ENCODE measurements around the gene CFAP61. TPM values are rescaled to one million over a fixed set of nuclear protein-coding genes. Genes with fewer than 3 reads are reported as not detected.
"Not testable (repeated sequence)": the region's sequence is repeated elsewhere in the genome, so short reads cannot be mapped to it uniquely, and the experiment has no call there.

The CFAP61 gene
- total RNA-seq, 1 donor from 2014 or later, result not detected

DNA sequence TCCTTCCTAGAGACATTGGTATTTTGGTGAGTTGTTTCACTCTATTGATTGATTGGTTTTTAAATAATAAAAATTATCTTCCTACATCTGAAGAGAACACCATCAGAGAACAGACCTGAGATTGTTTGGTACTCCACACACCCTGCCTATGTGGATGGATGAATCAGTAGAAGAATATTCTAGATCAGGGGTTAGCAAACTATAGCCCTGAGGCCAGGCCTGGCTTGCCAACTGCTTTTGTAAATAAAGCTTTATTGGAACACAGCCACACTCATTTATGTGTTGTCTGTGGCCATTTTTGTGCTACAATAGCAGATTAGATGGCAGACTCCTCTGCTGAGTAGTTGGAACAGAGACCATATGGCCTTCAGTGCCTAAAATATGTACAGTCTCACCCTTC lies 176.0 kb downstream of the CFAP61 start:
- DNase-seq (ENCODE audit: low spot score), result no peak
- no peak for ATAC-seq

- no peak for DNase-seq (ENCODE audit: low spot score)
- ATAC-seq, result no peak
These were observed 177.3 kb downstream of the CFAP61 start for GRCh38 chr20:20229595-20229994.

DNA sequence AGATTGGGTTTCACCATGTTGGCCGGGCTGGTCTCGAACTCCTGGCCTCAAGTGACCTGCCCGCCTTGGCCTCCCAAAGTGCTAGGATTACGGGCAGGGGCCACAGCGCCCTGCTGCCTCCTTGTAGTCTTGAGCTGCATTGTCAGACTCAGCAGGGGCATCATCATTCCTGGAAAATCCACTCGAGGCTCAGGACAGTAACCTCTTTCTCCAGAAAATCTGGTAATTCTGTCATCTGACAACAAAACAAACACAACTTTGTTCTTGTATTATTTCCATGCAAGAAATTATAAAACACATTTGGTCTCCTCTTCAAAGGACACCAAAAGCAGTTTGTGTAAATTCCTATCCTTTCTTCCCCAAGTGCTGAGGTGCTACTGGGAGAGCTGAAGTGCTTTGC lies 178.4 kb downstream of the CFAP61 start:
- ATAC-seq (no peak), DNase-seq (ENCODE audit: low spot score) (no peak)

GRCh38 chr20:20231528-20232298 lies 179.4 kb downstream of the CFAP61 start:
- DNase-seq (ENCODE audit: low spot score), result no peak
- ATAC-seq, result no peak

GRCh38 chr20:20233041-20233514 lies 180.7 kb downstream of the CFAP61 start:
- DNase-seq (ENCODE audit: low spot score), result no peak
- no peak for ATAC-seq

DNA sequence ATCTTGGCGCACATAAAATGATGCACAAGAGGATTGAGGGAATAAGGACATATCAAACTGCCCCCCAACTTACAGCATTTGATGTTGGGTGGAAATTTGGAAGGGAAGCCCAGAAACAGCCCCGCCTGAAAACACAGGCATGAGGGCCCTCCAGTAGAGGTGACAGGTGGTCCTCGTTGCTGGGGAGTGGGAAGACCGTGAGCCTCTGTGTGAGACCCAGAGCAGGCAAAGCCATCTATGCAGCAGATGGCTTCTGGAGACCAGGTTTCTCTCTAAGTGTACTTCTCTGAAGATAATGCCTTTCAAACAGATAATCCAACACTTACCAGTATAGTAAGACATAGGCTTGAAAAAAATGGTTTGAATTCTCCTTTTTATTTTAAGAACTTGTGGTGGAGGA lies 183.3 kb downstream of the CFAP61 start:
- no peak for ATAC-seq
- no peak for DNase-seq (ENCODE audit: low spot score)

DNA sequence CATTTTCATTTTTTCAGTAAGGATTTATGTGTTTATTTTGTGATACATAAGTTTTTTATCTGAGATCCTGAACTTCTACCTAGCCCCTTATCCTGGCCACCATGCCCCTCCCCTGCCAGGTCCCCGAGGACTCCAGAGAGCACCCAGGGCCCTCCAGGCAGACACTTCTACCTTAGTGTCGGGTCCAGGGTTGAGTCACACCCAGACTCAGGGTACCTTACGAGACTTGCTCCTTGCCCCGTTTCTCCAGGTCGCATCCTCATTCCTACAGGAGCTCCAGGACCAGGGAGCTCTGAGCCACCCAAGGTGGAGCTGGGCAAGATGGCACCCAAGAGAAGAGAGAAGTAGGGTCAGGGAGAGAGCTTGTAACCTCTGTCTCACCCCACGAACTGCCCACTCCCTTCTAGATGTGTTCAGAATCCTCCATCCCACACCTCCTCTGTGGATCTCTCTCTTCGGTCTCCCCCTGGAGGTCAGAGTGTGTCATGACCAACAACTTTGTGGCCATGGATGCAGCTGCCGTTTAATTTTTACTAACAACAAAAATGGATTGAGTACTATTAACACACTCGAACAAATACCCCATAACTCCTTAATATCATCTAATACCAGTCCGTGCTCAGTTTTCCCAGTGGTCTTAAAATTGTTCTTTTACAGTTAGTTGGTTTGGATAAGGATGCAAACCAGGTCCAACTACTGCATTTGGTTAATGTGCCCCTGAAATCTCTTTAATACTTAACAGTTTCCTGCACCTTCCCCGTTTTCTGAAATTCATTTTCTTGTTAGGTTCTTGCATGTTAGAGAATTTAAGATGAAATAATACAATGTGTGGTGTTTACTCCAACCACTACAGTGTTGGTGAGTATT lies 185.0 kb downstream of the CFAP61 start:
- DNase-seq (ENCODE audit: low spot score), result no peak
- peak; percentile 91 for ATAC-seq

GRCh38 chr20:20241976-20242375 lies 189.6 kb downstream of the CFAP61 start:
- no peak for DNase-seq (ENCODE audit: low spot score)
- no peak for ATAC-seq

- not testable (repeated sequence) for DNase-seq (ENCODE audit: low spot score); ATAC-seq
These were observed 192.1 kb downstream of the CFAP61 start for GRCh38 chr20:20244384-20244783.

DNA sequence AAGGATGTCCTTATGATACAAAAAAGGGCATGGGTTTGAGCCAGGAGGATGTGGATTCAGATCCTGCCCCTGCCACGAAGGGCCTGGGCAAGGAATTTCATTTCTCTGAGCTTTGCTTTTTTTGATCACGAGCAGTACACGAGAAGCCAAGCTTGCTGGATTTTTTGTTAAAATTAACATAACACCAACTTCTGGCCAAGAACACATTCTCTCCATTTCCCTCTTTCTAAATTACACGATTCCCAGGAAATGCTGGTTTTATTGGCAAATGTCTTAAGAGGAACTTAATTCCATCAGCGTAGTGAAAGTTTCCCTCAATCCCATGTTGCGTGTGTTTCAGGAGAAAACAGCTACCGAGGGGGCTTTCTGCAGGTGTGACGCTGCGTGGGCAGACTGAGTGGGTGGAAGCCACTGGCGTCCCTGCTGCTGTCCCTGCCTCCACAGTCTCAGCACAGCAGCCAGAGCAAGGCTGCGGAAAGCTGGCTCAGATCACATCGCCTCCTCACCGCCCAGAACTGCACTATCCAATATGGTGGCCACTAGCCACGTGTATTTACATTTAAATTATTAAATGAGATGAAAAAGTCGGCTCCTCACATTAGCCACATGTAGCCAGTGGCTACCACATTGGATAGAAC lies 194.8 kb downstream of the CFAP61 start:
- ATAC-seq, result no peak
- no peak for DNase-seq (ENCODE audit: low spot score)

DNA sequence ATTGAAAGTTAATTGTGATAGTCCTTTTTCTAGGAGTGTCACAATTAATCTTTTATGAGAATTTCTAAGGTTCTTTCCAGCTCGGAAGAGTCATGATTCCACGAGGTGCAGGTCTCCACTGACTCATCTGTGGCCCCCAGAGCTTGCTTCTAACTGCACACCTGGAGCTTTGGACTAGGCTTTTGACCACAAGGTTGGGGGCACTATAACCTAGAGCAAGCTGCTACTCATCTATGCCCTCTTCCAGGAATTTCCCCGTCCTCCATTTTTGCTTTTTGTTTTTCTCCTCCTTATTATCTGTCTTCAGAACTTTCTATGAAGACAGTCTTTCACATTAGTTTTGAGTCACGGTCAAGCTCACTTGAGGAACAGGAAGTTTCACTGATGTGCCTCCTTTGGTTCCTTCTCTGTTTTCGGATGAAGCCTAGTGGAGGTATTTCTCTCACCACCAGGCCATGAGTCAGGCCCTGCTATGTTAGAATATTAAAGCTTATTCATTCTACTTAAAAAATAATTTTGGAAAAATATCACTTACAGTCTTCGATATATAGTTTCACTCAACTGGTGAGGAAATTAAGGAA lies 196.4 kb downstream of the CFAP61 start:
- ATAC-seq (no peak), DNase-seq (ENCODE audit: low spot score) (no peak)

DNA sequence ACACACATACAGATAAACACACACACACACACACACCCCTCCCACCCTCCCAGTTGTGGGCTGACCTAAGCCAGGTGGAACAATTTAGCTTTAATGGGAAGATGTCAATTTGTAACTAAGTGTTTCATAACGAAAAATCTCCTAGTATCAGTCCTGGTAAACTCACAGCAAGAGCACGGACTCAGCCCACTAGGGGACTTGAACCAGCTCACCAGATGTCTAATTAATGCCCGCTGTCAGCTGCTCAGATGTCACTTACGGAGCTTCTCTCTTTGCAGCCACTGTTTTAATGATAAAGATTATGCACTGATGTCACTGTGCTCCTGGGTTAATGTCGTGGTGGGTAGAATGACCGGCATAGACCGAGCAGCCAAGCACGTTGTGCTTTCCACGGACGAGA lies 199.0 kb downstream of the CFAP61 start:
- DNase-seq (ENCODE audit: low spot score) (no peak), ATAC-seq (no peak)

- no peak for ATAC-seq
- DNase-seq (ENCODE audit: low spot score), result no peak
These were observed 199.5 kb downstream of the CFAP61 start for GRCh38 chr20:20251836-20252235.

DNA sequence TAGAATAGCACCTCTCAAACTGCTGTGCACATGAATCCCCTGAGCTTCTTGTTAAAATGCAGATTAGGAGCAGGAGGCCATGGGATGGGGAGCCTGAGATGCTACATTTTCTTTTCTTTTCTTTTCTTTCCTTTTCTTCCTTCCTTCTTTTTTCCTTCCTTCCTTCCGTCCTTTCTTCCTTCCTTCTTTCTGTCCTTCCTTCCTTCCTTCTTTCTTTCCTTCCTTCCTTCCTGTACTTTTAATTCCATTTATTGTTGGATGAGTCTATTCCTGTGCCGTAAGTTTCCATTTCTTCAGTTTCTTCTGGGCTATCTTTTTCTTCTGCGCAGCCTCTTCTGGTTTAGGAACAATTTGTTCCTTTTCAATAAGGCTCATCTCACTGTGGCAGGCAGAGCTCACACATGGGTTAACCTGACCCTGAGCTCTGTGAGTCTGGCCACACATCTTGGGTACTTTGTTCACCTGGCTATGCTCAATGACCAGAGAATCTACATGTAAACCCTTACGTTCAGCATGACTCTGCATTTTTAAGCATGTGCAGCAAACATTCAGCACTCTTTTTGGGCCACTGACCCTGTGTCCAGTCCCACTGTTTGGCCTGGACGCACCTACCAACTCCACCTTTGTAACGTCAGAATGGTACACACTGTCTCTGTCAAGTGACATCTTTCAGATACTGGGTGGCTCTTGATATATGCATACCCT lies 200.9 kb downstream of the CFAP61 start:
- DNase-seq (ENCODE audit: low spot score) (no peak), ATAC-seq (no peak)

DNA sequence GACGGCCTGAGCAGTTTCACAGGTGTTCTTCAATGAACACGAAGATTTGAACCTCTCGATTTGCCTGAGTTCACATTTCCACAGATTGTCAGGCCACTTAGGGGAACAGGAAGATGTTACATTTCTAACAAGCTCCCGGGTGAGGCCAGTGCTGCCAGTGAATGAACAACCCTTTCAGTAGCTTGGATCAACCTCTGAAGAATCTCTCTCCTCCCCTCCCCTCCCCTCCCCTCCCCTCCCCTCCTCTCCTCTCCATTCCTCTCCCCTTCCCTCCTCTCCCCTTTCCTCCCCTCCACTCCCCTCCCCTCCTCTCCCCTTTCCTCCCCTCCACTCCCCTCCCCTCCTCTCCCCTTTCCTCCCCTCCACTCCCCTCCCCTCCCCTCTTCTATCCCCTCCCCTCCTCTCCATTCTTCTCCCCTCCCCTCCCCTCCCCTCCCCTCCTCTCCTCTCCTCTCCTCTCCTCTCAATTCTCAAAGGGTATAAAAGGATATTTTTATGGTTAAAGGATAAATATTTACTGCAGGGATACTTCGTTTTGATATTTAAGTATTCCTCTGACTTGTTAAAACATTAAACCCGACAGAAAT lies 201.5 kb downstream of the CFAP61 start:
- no peak for ATAC-seq
- DNase-seq (ENCODE audit: low spot score), result no peak

GRCh38 chr20:20255099-20255498 lies 202.8 kb downstream of the CFAP61 start:
- DNase-seq (ENCODE audit: low spot score) (no peak), ATAC-seq (peak; percentile 18)

- no peak for ATAC-seq
- no peak for DNase-seq (ENCODE audit: low spot score)
These were observed 207.2 kb downstream of the CFAP61 start for GRCh38 chr20:20259533-20259932.

- DNase-seq (ENCODE audit: low spot score) (no peak), ATAC-seq (peak; percentile 39)
These were observed 208.8 kb downstream of the CFAP61 start for GRCh38 chr20:20261159-20261558.

GRCh38 chr20:20265210-20265609 lies 212.9 kb downstream of the CFAP61 start:
- ATAC-seq, result no peak
- DNase-seq (ENCODE audit: low spot score), result no peak

- DNase-seq (ENCODE audit: low spot score), result no peak
- ATAC-seq, result no peak
These were observed 214.2 kb downstream of the CFAP61 start for GRCh38 chr20:20266552-20266951.

Measured in left lobe of liver (tissue), 2 donors.